IPS-11a (cell line): Measurements from ENCODE around the gene SIX5.

Source experiments
- H3K4me3 ChIP-seq: one replicate; pipeline ENCODE4 v1.5.1; 2013; ENCODE audit warnings: low read depth, low read length, control low read depth

SIX5 gene

GRCh38 chr19:45777395-45777961, 8.4 kb upstream of the SIX5 start:
- no peak overlapping the region for H3K4me3 ChIP-seq

- H3K4me3 ChIP-seq = no peak overlapping the region
Observed at GRCh38 chr19:45774765-45775164, 5.7 kb upstream of the SIX5 start.

- no peak overlapping the region for H3K4me3 ChIP-seq
Observed at GRCh38 chr19:45773384-45773783, 4.3 kb upstream of the SIX5 start.

GRCh38 chr19:45772912-45773311, 3.9 kb upstream of the SIX5 start:
- H3K4me3 ChIP-seq = no peak overlapping the region

GRCh38 chr19:45772130-45772840, 3.2 kb upstream of the SIX5 start:
- H3K4me3 ChIP-seq = no peak overlapping the region

- H3K4me3 ChIP-seq = no peak overlapping the region
Observed at GRCh38 chr19:45771311-45771933, 2.4 kb upstream of the SIX5 start.

GRCh38 chr19:45770192-45771101, 1.4 kb upstream of the SIX5 start:
- peak overlapping the region; percentile 67 for H3K4me3 ChIP-seq

GRCh38 chr19:45769821-45770191, 754 bp upstream of the SIX5 start:
- peak overlapping the region; percentile 67 for H3K4me3 ChIP-seq

- peak overlapping the region; percentile 78 for H3K4me3 ChIP-seq
Observed at GRCh38 chr19:45768655-45768983, 433 bp downstream of the SIX5 start.

GRCh38 chr19:45767881-45768654, 984 bp downstream of the SIX5 start:
- H3K4me3 ChIP-seq = peak overlapping the region; percentile 78

- peak overlapping the region; percentile 78 for H3K4me3 ChIP-seq
Observed at GRCh38 chr19:45767410-45767880, 1.6 kb downstream of the SIX5 start.

- peak overlapping the region; percentile 78 for H3K4me3 ChIP-seq
Observed at GRCh38 chr19:45766869-45767346, 2.1 kb downstream of the SIX5 start.

GRCh38 chr19:45766296-45766868, 2.7 kb downstream of the SIX5 start:
- H3K4me3 ChIP-seq = no peak overlapping the region

GRCh38 chr19:45765702-45766295, 3.3 kb downstream of the SIX5 start:
- H3K4me3 ChIP-seq = no peak overlapping the region

GRCh38 chr19:45764945-45765701, 3.9 kb downstream of the SIX5 start:
- H3K4me3 ChIP-seq = no peak overlapping the region

- H3K4me3 ChIP-seq = no peak overlapping the region
Observed at GRCh38 chr19:45764475-45764874, 4.6 kb downstream of the SIX5 start.

- H3K4me3 ChIP-seq = no peak overlapping the region
Observed at GRCh38 chr19:45763691-45764294, 5.3 kb downstream of the SIX5 start.

GRCh38 chr19:45762870-45763631, 6.0 kb downstream of the SIX5 start:
- H3K4me3 ChIP-seq = no peak overlapping the region
